Right kidney (tissue), 9 donors: Measurements from ENCODE around the gene FUT1.
"Not testable (repeated sequence)": the region's sequence is repeated elsewhere in the genome, so short reads cannot be mapped to it uniquely, and the experiment has no call there.

ENCODE experiments used
- DNase-seq: peaks from one replicate; pipeline ENCODE4 v3.0.0-alpha.2; 2016
- long read RNA-seq, 8 donors: transcript quantifications; one replicate each; lab custom pipeline, GENCODE V29; 2026

The FUT1 gene
- long read RNA-seq, donor 1: 0 reads
- long read RNA-seq, donor 2: 0 reads
- long read RNA-seq, donor 3: 0 reads
- long read RNA-seq, donor 4, partial matches to known transcripts: 0 of 2 reads
- long read RNA-seq, donor 4, other reads (novel, unspliced or antisense): 0 of 2 reads
- long read RNA-seq, donor 5: 0 reads
- long read RNA-seq, donor 6: 0 reads
- long read RNA-seq, donor 7: 0 reads
- long read RNA-seq, donor 8: 0 reads

- DNase-seq: peak; percentile 89
Measured at GRCh38 chr19:48752496-48753365, at the start of gene FUT1. Gene FUT1 (minus strand): TSS chr19:48752641. CDS start chr19:48751281, 1,360 bp downstream.

GRCh38 chr19:48799358-48800300, 47.2 kb upstream of the FUT1 start:
- no peak for DNase-seq

- no peak for DNase-seq
Measured at GRCh38 chr19:48798937-48799336, 46.5 kb upstream of the FUT1 start.

- DNase-seq: no peak
Measured at GRCh38 chr19:48797103-48797502, 44.7 kb upstream of the FUT1 start.

DNA sequence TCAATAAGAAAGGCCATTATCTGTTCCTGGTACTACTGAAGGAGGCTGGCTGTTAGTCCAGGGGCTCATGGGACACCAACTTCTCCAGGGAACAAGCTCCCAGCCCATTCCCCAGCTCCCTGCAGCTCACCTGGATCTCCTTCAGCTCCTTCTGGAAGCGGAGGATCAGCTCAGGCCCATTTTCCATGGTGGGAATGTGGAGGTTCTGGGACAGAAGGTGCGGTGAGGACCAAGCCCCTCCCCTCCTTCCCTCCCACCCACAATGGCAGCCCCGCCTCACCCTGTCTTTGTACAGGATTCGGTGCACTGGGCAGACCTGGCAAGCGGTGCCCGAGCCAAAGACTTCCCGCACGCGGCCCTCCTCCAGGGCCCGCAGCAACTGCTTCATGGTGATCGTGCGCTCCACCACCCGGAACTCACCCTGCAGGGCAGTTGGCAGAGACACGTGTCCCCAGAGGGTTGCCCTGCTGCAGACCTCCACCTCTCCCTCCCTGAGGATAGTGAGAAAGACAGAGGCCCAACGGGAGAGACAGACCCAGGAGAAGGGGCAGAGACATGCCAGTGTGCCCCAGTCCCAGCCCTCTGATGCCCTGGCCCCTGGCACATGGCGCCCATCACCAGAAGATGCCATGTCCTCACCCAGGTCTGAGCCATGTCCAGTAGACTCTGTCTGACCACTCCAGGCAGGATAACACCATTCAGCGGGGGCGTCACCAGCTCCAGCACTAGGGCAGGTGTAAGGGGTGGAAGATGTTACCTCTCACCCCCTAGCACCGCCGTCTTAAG, 44.0 kb upstream of the FUT1 start:
- no peak for DNase-seq

- DNase-seq: no peak
Measured at GRCh38 chr19:48795685-48796070, 43.2 kb upstream of the FUT1 start.

GRCh38 chr19:48795055-48795684, 42.7 kb upstream of the FUT1 start:
- peak; percentile 96 for DNase-seq

DNA sequence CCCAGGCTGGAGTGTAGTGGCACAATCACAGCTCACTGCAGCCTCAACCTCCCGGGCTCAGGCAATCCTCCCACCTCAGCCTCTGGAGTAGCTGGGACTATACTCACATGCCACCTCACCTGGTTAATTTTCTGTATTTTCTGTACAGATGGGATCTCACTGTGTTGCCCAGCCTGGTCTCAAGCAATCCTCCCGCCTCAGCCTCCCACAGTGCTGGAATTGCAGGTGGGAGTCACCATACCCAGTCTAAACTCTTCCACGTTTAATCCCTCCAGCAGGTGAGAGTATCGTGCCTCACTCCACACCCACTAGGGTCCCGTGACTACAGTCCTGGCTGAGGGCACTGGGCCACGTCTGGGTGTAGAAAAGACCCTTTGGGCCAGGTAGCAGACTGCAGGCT, 41.9 kb upstream of the FUT1 start:
- no peak for DNase-seq

DNA sequence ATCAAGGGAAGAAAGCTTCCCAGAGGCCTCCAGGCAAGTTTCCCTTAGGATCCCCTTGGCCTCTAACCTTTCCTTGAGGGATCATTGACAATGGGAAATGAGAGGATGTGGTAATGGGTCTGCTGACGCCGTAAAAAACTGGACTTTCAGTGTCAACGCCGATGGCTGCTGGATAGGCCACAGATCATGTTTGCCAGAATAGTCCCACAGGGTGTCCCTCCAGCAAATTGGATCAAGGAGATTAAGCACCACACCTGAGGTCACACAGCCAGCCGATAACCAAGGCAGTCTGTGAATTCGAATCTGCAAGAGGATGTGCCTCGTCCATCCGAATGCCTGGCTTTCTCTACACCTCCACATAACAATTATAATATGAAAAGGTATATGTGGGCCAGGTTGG, 40.8 kb upstream of the FUT1 start:
- no peak for DNase-seq

DNA sequence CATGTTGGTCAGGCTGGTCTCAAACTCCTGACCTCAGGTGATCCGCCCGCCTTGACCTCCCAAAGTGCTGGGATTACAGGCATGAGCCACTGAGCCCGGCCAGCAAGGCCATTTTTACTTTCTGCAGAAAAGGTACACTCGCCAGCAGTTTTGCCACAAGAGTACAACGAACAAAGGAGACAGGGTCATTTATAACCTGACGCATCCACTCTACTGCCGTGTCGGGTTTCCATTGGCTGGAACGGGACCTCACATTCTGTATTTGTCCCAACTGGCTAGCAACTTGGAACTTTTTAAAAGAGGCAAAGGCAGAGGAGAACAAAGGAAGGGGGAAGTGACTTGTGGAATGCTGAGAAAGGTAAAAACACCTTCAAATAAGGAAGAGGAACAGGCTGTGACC, 34.9 kb upstream of the FUT1 start:
- not testable (repeated sequence) for DNase-seq

GRCh38 chr19:48786422-48786821, 34.0 kb upstream of the FUT1 start:
- not testable (repeated sequence) for DNase-seq

- DNase-seq: no peak
Measured at GRCh38 chr19:48784527-48784926, 32.1 kb upstream of the FUT1 start.

GRCh38 chr19:48780631-48781391, 28.4 kb upstream of the FUT1 start:
- peak; percentile 43 for DNase-seq

DNA sequence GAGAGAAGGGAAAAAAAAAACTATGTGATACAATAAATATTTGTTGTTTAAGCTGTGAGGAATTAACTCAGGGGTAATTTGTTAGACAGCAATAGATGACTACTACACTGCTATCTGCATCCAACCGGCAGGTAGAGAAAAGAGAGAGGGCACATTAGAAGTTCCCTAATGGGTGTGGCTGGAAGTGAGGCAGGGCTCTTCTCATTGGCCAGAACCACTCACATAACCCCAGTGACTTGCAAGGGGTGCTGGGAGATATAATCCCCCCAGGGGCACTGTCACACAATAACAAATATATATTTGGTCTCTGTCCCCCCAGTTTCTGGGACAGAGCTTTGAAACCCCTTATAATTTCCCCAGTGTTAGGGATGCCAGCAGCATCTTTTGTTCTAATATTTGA, 27.2 kb upstream of the FUT1 start:
- DNase-seq: no peak

DNA sequence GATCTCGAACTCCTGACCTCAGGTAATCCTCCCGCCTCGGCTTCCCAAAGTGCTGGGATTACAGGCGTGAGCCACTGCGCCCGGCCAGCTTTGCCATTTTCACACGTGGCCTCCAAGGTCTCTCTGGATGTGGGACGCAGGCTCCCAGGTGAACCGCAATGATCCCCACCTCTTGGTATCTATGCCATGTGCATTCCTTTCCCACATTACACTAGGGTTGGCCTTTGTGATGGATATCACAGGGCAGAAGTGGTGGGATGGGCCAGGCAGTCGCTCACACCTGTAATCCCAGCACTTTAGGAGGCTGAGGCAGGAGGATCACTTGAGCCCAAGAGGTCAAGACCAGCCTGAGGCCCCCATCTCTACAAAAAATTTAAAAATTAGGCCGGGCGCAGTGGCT, 25.3 kb upstream of the FUT1 start:
- no peak for DNase-seq

DNA sequence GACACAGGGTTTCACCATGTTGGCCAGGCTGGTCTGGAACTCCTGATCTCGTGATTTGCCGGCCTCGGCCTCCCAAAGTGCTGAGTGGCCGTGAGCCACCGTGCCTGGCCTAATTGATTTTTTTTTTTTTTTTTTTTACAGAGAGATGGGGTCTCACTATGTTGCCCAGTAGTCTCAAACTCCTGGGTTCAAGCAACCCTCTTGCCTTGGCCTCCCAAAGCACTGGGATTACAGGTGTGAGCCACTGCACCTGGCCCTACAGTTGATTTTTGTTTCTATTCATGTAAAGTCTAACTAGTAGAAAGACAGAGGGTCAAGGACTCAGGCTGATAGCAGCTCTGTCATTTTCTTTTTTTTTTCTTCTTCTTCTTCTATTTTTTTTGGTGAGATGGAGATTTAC, 24.7 kb upstream of the FUT1 start:
- DNase-seq: no peak

- no peak for DNase-seq
Measured at GRCh38 chr19:48772503-48772953, 20.1 kb upstream of the FUT1 start.

- DNase-seq: no peak
Measured at GRCh38 chr19:48770734-48771472, 18.5 kb upstream of the FUT1 start.

GRCh38 chr19:48770266-48770665, 17.8 kb upstream of the FUT1 start:
- DNase-seq: no peak
